GM12878 (cell line): ENCODE results near the gene PRRG3. TPM values are rescaled to one million over a fixed set of nuclear protein-coding genes. Genes with fewer than 3 reads are reported as not detected.

Experiments used
- ATAC-seq: fragments of 200-7000 bp; cut with Tn5 transposase; 3 replicates; pipeline ENCODE4 v1.9.1; 2020; ENCODE audit warnings: mild to moderate bottlenecking, moderate library complexity
- BruUV-seq: library from RNA; stranded (reverse); fragments of 400-500 nt; replicated peaks from 2 replicates; lab custom pipeline; 2021; lab: Mats Ljungman, UMichigan
- CTCF ChIA-PET: fragments of 300-600 bp; sonication (Branson Sonifier 250); formaldehyde crosslinking; extraction: SDS; loops from one replicate; lab custom pipeline; 2021; ENCODE audit warnings: inconsistent platforms; lab: Yijun Ruan, JAX
- POLR2A ChIA-PET: fragments of 350-600 bp; formaldehyde crosslinking; extraction: SDS; loops from one replicate; lab custom pipeline; 2021; ENCODE audit warnings: inconsistent platforms; lab: Charles Lee
- RAD21 ChIA-PET: fragments of 300-600 bp; sonication (Branson Sonifier 250); formaldehyde crosslinking; loops from one replicate; lab custom pipeline; 2023; ENCODE audit warnings: antibody characterized with exemption; ENCODE audit not compliant: unreplicated experiment; lab: Charles Lee
- SMC1A ChIA-PET: fragments of 300-600 bp; sonication (Branson Sonifier 250); formaldehyde crosslinking; loops from one replicate; lab custom pipeline; 2023; ENCODE audit not compliant: unreplicated experiment, uncharacterized antibody; lab: Charles Lee
- DNase-seq: peaks from one replicate; pipeline ENCODE4 v3.0.0-alpha.2; 2011; ENCODE audit warnings: low read depth, low spot score
- FAIRE-seq: peaks from 3 replicates; lab custom pipeline; 2011; peaks lifted over from hg19 to GRCh38; lab: Jason Lieb, UNC
- H2AFZ ChIP-seq: 2 replicates; pipeline ENCODE4 v1.6.0; 2011; ENCODE audit warnings: low read depth, low read length, control low read depth; ENCODE audit not compliant: control insufficient read depth
- H3K27ac ChIP-seq: 2 replicates; pipeline ENCODE4 v1.5.1; 2011; ENCODE audit warnings: control low read depth; ENCODE audit not compliant: control insufficient read depth, insufficient read depth
- H3K27me3 ChIP-seq, 2 experiments: replicated peaks in 1 of 2; 2 replicates each; pipeline versions ENCODE4 v1.6.0 to v1.6.1; 2011; ENCODE audit warnings: low read length in 1 of 2; ENCODE audit not compliant: control insufficient read depth in 2 of 2, insufficient read depth in 2 of 2
- H3K36me3 ChIP-seq, 2 experiments: 2 replicates each; pipeline ENCODE4 v1.5.1; 2011; ENCODE audit warnings: low read length in 1 of 2; ENCODE audit not compliant: control insufficient read depth in 2 of 2, insufficient read depth in 2 of 2
- H3K4me1 ChIP-seq: 2 replicates; pipeline ENCODE4 v1.6.1; 2011; ENCODE audit warnings: mild to moderate bottlenecking, low read length, moderate library complexity, mixed read lengths; ENCODE audit not compliant: control insufficient read depth, insufficient read depth
- H3K4me2 ChIP-seq: 2 replicates; pipeline ENCODE4 v1.6.0; 2011; ENCODE audit warnings: control low read depth; ENCODE audit not compliant: control insufficient read depth, insufficient read depth
- H3K4me3 ChIP-seq: fragments of 200-600 bp; sonication (generic); 2 replicates; pipeline ENCODE4 v1.5.1; 2016
- H3K79me2 ChIP-seq: 2 replicates; pipeline ENCODE4 v1.6.0; 2011; ENCODE audit warnings: low read length; ENCODE audit not compliant: control insufficient read depth, insufficient read depth
- H3K9ac ChIP-seq: 2 replicates; pipeline ENCODE4 v1.8.0; 2011; ENCODE audit warnings: low read length, control low read depth, mixed read lengths; ENCODE audit not compliant: control insufficient read depth, insufficient read depth
- H3K9me3 ChIP-seq: replicated peaks from 3 replicates; pipeline ENCODE4 v1.5.1; 2011; ENCODE audit warnings: mild to moderate bottlenecking, low read length; ENCODE audit not compliant: control insufficient read depth, insufficient read depth
- H4K20me1 ChIP-seq: 2 replicates; pipeline ENCODE4 v1.6.0; 2011; ENCODE audit not compliant: control insufficient read depth, insufficient read depth
- ATF3 ChIP-seq: IDR thresholded peaks from 2 replicates; pipeline ENCODE4 v1.6.1; 2011; ENCODE audit warnings: low read depth, mild to moderate bottlenecking, low read length, moderate library complexity, borderline replicate concordance; ENCODE audit errors: extremely low read depth
- BHLHE40 ChIP-seq, 2 experiments: fragments of 450-650 bp in 1 of 2; IDR thresholded peaks; 2 replicates each; pipeline ENCODE4 v1.6.1; 2011 to 2017; ENCODE audit warnings: low read depth in 2 of 2, borderline replicate concordance in 1 of 2, improper control_type of control experiment in 1 of 2, low read length in 1 of 2, mild to moderate bottlenecking in 1 of 2
- BRCA1 ChIP-seq: IDR thresholded peaks from 2 replicates; pipeline ENCODE4 v1.6.1; 2011; ENCODE audit warnings: low read depth, low read length, improper control_type of control experiment
- CREM ChIP-seq: IDR thresholded peaks from 2 replicates; pipeline ENCODE4 v1.6.1; 2014; ENCODE audit warnings: antibody characterized with exemption, low read depth
- CUX1 ChIP-seq: IDR thresholded peaks from 2 replicates; pipeline ENCODE4 v1.6.1; 2012; ENCODE audit warnings: improper control_type of control experiment, low read depth, low read length; ENCODE audit not compliant: insufficient replicate concordance
- EGR1 ChIP-seq, 2 experiments: IDR thresholded peaks; 1 replicate in 1 of 2; 2 replicates in 1 of 2; pipeline ENCODE4 v1.6.1; 2011 to 2012; ENCODE audit warnings: low read depth in 2 of 2, low read length in 2 of 2, borderline replicate concordance in 1 of 2, mild to moderate bottlenecking in 1 of 2, moderate library complexity in 1 of 2
- EP300 ChIP-seq, 2 experiments: fragments of 150-350 bp in 1 of 2; IDR thresholded peaks; 2 replicates each; pipeline ENCODE4 v1.6.1; 2011 to 2012; ENCODE audit warnings: low read depth in 2 of 2, low read length in 2 of 2, borderline replicate concordance in 1 of 2, improper control_type of control experiment in 1 of 2, inconsistent platforms in 1 of 2; ENCODE audit not compliant: control insufficient read depth in 1 of 2
- HDGF ChIP-seq: fragments of 450-650 bp; IDR thresholded peaks from 2 replicates; pipeline ENCODE4 v1.6.1; 2016; ENCODE audit warnings: antibody characterized with exemption
- MLLT1 ChIP-seq: fragments of 450-650 bp; IDR thresholded peaks from 2 replicates; pipeline ENCODE4 v1.6.1; 2016; ENCODE audit warnings: mild to moderate bottlenecking
- NFIC ChIP-seq: IDR thresholded peaks from 2 replicates; pipeline ENCODE4 v1.6.1; 2012; ENCODE audit warnings: low read depth, mild to moderate bottlenecking, inconsistent platforms, low read length, moderate library complexity
- NR2C1 ChIP-seq: fragments of 450-650 bp; IDR thresholded peaks from 2 replicates; pipeline ENCODE4 v1.6.1; 2017; ENCODE audit warnings: antibody characterized with exemption, mild to moderate bottlenecking, moderate library complexity
- NR2C2 ChIP-seq: IDR thresholded peaks from 2 replicates; pipeline ENCODE4 v1.6.1; 2011; ENCODE audit warnings: borderline replicate concordance, low read depth; ENCODE audit not compliant: control insufficient read depth, insufficient read length
- RUNX3 ChIP-seq: IDR thresholded peaks from 2 replicates; pipeline ENCODE4 v1.6.1; 2012; ENCODE audit warnings: low read length, inconsistent platforms
- SREBF1 ChIP-seq: IDR thresholded peaks from 2 replicates; pipeline ENCODE4 v1.6.1; 2012; ENCODE audit warnings: mild to moderate bottlenecking, low read length
- STAT1 ChIP-seq: fragments of 450-650 bp; conservative IDR thresholded peaks from 2 replicates; pipeline ENCODE4 v1.6.1; 2014; ENCODE audit warnings: antibody characterized with exemption, mild to moderate bottlenecking
- TCF3 ChIP-seq: IDR thresholded peaks from 2 replicates; pipeline ENCODE4 v1.6.1; 2012; ENCODE audit warnings: low read depth, mild to moderate bottlenecking, low read length, borderline replicate concordance; ENCODE audit not compliant: insufficient read depth
- WGBS: methylation state at CpG from one replicate; pipeline ENCODE4 v1.1.6; 2016; ENCODE audit warnings: low lambda C conversion rate; ENCODE audit not compliant: insufficient replicate concordance, insufficient coverage; ENCODE audit errors: missing lambda C conversion rate; 5-methylcytosine and 5-hydroxymethylcytosine counted together
- in situ Hi-C: fragments of 300-500 bp; cut with MboI; formaldehyde crosslinking; loops from 9 replicates; pipeline ENCODE4 v1.14.3; 2018; ENCODE audit warnings: mixed read lengths
- intact Hi-C: fragments of 100-400 bp; cut with micrococcal nuclease; formaldehyde crosslinking; loops from one replicate; pipeline ENCODE4 v1.14.2; 2022; ENCODE audit not compliant: unreplicated experiment
- polyA plus RNA-seq, 11 experiments: library from polyadenylated mRNA; depleted of rRNA in 4 of 11; unstranded in 6 of 11; stranded (reverse) in 5 of 11; fragments of >200 nt; fragmentation: Nextera tagmentation in 4 of 11; fragmentation: Illumina TruSeq in 1 of 11; extraction: Ambion mirVana in 4 of 11; extraction: Trizol in 1 of 11; gene quantifications; 1 replicate in 1 of 11; 2 replicates in 10 of 11; pipeline versions ENCODE4 v1.2.1 to v1.2.3, GENCODE V29; 2011 to 2016; ENCODE audit warnings: inconsistent platforms in 2 of 11, missing spikeins in 2 of 11, low read depth in 1 of 11
- total RNA-seq, 4 experiments: library from RNA; depleted of rRNA in 3 of 4; stranded (reverse); fragments of >200 nt in 3 of 4; fragmentation: Illumina TruSeq in 1 of 4; extraction: Trizol in 1 of 4; gene quantifications; 2 replicates each; pipeline versions ENCODE4 v1.2.1 to v1.2.3, GENCODE V29; 2013 to 2021

Gene PRRG3
- total and polyA plus RNA-seq, 10 of the 15 experiments (the other 5 are each of a cell fraction or from before 2014, with no cell fraction given) = under 0.01 TPM; not detected in 9

GRCh38 chrX:151746502-151746901, 51.2 kb downstream of the PRRG3 start (continued):
- TF ChIP-seq CUX1 = no peak
- TF ChIP-seq RUNX3 = no peak
- no peak for TF ChIP-seq HDGF
- no peak for TF ChIP-seq STAT1

- TF ChIP-seq NR2C2 (no peak), NR2C1 (no peak), NFIC (no peak), EGR1 (IDR thresholded peaks at IDR 0.05; ENCODE audit: borderline replicate concordance in 1 of 2, low read depth in 2 of 2, low read length in 2 of 2) (no peak), EP300 (IDR thresholded peaks at IDR 0.05; ENCODE audit: borderline replicate concordance in 1 of 2, control insufficient read depth in 1 of 2, low read depth in 2 of 2, low read length in 2 of 2) (no peak), SREBF1 (no peak), BRCA1 (no peak), ATF3 (no peak), CREM (no peak), BHLHE40 (IDR thresholded peaks at IDR 0.05; ENCODE audit: borderline replicate concordance in 1 of 2, low read depth in 2 of 2, low read length in 1 of 2) (no peak), TCF3 (no peak), MLLT1 (no peak)
- 56% methylated on average over 5 of the region's 5 CpGs for WGBS
Measured at GRCh38 chrX:151750511-151750910, 55.3 kb downstream of the PRRG3 start.

More at GRCh38 chrX:151750511-151750910, 55.3 kb downstream of the PRRG3 start:
- H3K27ac ChIP-seq = no peak overlapping the region
- no peaks in the 10 kb centered on the region for H3K36me3 ChIP-seq
- FAIRE-seq (no peak), ATAC-seq (no peak), DNase-seq (no peak)
- CTCF ChIA-PET = interaction anchor here (0.7 to 5.6 kb wide), 9 partner anchors 14 to 1071 kb away, joined by 3 to 55 read pairs (median 3); no protein-coding TSS in a partner anchor
- POLR2A ChIA-PET = no interaction called here
- no peaks in the 10 kb centered on the region for H3K4me1 ChIP-seq
- no peak overlapping the region for H3K9ac ChIP-seq
- H3K79me2 ChIP-seq = no peaks in the 10 kb centered on the region
- H3K4me3 ChIP-seq = no peak overlapping the region
- intact Hi-C loops (loop anchor here (1.0 to 10.0 kb wide), 2 partner anchors 882 to 1174 kb away; no protein-coding TSS in a partner anchor), in situ Hi-C loops (loop anchor here (5.0 to 10.0 kb wide), 2 partner anchors 892 to 1174 kb away; no protein-coding TSS in a partner anchor)
- no peaks in the 10 kb centered on the region for H4K20me1 ChIP-seq
- no peaks in the 10 kb centered on the region for H3K9me3 ChIP-seq
- no peak overlapping the region for H2AFZ ChIP-seq
- H3K4me2 ChIP-seq = no peak overlapping the region
- BruUV-seq = no TSS peak
- H3K27me3 ChIP-seq = no peaks in the 10 kb centered on the region; a peak in 1 of 4 replicates
- RAD21 ChIA-PET = interaction anchor here (4.3 kb wide), 1 partner anchor 882 kb away, joined by 23 read pairs; no protein-coding TSS in a partner anchor
- SMC1A ChIA-PET = no interaction called here
